HG03139 (cell line): ENCODE results near the gene RPTOR.

Experiments used
- ATAC-seq: cut with Tn5 transposase; IDR thresholded peaks from one replicate; pipeline ENCODE4 v1.9.1; 2021; ENCODE audit not compliant: unreplicated experiment

Gene RPTOR

GRCh38 chr17:80852476-80853015, 307.9 kb downstream of the RPTOR start:
- no peak for ATAC-seq

GRCh38 chr17:80853076-80853475, 308.4 kb downstream of the RPTOR start:
- ATAC-seq, result no peak

- ATAC-seq, result no peak
Measured at GRCh38 chr17:80854220-80854619, 309.6 kb downstream of the RPTOR start.

- ATAC-seq, result no peak
Measured at GRCh38 chr17:80855196-80855947, 310.7 kb downstream of the RPTOR start.

- ATAC-seq, result peak; percentile 57
Measured at GRCh38 chr17:80855948-80856862, 311.6 kb downstream of the RPTOR start.

DNA sequence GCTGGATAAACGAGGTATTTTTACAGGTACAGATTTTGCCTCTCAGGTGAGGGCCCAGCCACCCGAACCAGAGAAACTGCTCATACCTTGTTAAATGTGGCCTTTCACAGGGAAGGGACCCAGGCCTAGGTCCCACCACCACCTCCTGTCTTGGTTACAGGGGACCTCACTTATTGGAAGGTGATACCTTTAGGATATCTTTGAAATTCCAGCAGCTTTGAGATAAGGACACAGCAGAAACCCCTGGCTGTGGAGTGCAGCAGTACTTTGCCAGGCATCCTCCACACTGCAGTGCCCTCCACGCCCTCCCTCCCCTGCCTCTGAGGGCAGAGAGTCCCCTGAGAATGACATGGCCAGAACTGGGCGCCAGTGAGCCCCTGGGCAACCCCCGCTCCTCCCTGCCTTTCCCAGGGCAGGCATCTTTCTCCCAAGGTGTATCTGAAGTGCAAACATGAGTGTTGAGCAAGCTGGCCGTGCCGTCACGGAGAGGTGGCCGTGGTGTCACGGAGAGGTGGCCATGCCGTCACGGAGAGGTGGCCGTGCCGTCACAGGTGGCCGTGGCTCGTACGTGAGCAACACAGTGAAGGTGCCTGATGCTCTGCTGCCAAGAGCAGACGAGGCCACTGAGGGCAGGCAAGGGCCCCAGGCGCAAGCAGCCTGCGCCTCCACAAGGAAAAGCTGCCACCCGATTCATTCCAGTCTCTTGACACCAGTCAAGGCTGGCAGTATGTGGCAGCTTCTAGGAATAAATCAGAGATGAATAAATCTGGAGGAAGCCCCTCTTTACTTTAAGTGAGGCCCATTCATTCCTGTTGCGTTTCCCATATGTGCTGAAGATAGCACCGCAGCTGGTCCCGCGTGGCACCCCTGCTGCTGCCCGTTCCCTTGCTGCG, 312.5 kb downstream of the RPTOR start:
- no peak for ATAC-seq

GRCh38 chr17:80857756-80858171, 313.1 kb downstream of the RPTOR start:
- ATAC-seq, result no peak

DNA sequence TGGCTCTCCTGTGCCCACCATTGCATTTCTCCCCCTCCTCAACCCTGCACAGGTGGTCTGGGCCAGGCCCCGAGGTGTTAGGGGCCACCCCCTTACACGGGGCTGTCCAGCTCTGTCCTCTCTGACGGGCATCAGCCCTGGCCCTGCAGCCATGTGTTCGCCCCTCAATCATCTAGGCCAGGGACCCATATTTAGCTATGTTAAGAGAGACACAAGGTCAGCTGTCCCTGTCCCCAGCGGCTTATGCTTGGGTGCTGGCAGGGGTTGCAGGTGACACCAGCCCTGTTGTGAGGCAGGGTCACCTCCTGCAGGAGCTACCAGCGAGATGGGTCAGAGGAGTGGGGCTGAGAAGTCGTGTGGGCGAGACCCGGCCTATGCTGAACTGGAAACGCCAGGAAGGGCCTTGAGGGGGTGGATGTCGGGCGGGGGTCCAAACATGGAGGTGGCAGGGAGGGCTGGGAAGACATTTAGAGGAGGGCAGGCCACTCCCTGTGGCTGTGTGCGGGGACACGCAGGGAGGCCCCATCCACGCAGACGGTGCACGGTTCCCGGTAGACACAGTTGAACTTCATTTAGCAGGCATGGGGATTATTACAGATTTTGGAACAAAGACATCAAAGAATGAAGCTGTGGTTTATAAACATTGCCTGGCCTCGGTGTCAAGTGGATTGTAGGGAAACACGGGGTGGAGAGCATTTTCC, 313.8 kb downstream of the RPTOR start:
- ATAC-seq, result no peak

DNA sequence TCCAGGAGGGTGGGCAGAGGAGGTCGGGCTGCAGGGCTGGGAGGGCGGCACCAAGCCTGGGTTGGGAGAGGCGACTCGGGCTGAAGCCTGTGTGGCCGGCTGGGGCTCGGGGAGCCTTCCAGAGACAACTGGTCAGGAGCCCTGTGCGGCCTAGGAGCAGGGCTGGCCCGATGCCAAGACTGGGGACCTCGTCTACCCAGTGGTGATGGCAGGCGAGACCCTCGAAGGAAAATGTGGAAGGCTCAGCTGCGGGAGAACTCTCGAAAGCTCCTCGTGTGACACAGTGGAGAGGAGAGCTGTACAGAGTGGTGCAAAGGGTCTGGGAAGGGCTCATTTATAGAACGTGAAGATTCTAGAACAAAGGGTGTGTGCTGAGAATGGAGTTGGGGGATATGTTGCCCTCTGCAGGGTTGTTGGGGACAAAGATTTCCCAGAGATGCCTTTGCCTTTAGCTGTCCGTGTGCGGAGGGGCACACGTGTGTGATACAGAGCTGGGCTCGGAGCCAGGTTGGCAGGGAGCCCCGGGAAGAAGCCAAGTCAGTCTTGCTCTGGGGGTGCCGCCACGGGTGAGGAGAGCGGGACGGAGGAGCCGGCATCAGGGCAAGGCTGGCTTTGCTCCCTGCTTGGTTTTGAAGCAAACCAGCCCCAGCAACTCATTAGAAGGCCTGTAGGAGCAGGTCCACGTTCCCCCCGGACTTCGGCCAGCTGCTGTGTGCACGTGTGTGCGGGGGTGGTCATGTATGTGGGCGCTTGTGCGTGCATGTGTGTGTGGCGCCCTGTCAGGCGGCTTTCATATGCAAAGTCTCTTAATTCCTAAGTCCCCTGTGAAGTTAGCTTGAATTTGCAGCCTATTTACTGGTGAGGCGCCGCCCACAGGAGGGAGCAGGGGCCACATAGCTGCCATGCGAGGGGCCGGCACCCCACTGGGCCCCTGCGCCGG, 314.6 kb downstream of the RPTOR start:
- no peak for ATAC-seq

DNA sequence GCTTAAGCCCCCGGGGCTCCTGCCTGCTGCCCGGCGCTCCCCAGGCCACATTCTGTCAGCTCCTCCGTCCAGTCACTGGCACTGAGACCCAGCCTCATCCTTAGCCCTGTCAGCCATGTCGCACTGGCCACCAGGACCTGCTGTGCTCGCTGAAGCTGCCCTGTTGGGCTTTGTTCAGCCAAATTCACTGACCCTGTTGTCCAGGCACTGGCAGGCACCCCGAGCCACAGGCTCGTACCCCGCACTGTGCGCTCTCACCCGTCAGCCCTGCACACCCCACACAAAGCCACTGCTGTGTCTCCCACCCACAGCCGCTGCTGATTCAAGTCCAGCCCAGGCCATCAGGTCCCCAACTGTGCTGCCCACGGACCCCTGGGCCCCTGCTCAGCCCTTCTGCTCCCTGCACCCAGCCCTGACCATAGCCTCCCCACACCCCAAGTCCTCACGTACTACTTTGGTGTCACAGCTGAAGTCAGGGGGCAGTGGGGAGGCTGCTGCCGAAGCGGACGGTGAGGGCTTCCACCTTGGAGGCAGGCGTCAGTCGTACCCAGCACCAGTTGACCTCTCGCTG, 315.5 kb downstream of the RPTOR start:
- ATAC-seq, result no peak

GRCh38 chr17:80860703-80861417, 316.2 kb downstream of the RPTOR start:
- no peak for ATAC-seq

DNA sequence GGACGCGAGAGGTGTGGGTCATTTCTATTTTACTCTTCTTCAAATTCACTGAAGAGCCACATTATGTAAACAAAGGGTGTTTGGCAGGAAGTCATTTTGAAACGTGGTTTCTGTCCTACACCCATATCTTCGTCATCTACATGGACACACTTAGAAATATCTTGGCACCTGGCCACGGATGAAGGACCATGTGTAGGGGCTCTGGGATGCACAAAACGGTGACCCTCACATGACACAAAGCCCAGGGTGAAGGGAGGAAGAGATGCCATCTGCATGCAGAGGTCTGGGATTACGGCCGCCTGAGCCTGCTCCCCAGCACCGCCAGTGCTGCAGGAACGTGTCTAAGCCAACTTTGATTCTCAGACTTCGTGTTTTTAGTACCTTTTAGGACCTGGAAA, 316.8 kb downstream of the RPTOR start:
- no peak for ATAC-seq

DNA sequence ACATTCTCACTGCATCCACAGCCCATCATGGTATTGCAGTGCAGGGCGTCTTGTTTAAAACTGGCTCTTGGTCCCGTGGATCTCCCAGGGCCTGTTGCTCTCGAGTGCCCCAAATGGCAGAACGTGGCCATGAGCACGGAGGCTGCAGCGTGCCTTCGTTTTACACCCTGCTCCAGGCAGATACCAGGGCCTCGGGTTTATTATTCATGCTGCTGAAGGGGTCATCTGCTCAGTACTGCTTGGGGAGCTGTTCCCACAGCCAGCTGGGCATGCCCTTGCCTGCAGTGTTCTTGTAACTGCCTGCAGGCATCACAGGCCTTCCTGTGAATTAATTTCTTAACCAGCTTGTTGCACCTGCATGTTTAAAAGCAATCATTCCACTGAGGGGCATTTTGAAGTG, 317.3 kb downstream of the RPTOR start:
- no peak for ATAC-seq

GRCh38 chr17:80862481-80862961, 317.9 kb downstream of the RPTOR start:
- ATAC-seq, result no peak

GRCh38 chr17:80862978-80863377, 318.3 kb downstream of the RPTOR start:
- ATAC-seq, result no peak

DNA sequence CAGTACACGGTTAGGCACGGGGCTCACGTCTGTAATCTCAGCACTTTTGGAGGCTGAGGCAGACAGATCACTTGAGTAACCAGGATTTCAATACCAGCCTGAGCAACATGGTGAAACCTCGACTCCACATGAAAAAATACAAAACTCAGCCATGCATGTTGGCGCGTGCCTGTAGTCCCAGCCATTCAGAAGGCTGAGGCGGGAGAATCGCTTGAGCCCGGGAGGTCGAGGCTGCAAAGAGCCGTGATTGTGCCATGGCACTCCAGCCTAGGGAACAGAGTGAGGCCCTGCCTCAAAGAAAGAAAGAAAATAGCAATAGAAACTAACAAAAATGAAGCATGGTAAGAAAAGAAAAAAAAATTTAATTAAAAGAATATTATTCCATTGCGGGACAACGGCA, 319.0 kb downstream of the RPTOR start:
- no peak for ATAC-seq

DNA sequence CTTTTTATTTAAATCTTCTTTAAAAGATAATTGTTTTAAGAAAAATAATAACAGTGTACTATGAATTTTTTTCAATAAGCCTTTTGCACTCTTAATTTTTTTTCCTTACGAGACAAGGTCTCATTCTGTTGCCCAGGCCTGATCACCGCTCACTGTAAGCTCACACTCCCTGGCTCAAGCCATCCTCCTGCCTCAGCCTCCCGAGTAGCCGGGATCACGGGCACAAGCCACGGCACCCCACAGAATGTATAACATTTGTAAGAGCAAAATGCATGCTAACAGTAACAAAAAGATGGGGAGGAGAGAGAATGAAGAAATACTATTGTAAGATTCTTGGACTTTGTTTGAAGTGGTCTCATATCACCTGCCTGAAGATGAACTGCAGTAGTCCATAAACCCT, 320.1 kb downstream of the RPTOR start:
- ATAC-seq, result no peak
